HCT116 (cell line): ENCODE data around the gene LCK. TPM values are rescaled to one million over a fixed set of nuclear protein-coding genes. Genes with fewer than 3 reads are reported as not detected.

Experiments used
- ATAC-seq: fragments of 200-7000 bp; cut with Tn5 transposase; 2 replicates; pipeline ENCODE4 v1.9.1; 2020; ENCODE audit warnings: mild to moderate bottlenecking, moderate library complexity
- BruUV-seq: library from RNA; stranded (reverse); fragments of 400-500 nt; replicated peaks from 2 replicates; lab custom pipeline; 2021; lab: Mats Ljungman, UMichigan
- CTCF ChIA-PET: fragments of 300-600 bp; sonication (Branson Sonifier 250); formaldehyde crosslinking; loops from one replicate; lab custom pipeline; 2021; ENCODE audit warnings: antibody characterized with exemption; lab: Charles Lee
- POLR2A ChIA-PET: fragments of 300-600, 350-600 bp; sonication (Branson Sonifier 250); formaldehyde crosslinking; loops from one replicate; lab custom pipeline; 2021; ENCODE audit warnings: antibody characterized with exemption; lab: Charles Lee
- RAD21 ChIA-PET, 2 experiments: fragments of 300-600 bp; sonication (Branson Sonifier 250); formaldehyde crosslinking; loops; one replicate each; lab custom pipeline; 2023; ENCODE audit warnings: low total read pairs in 2 of 2; ENCODE audit not compliant: uncharacterized antibody in 2 of 2, unreplicated experiment in 2 of 2, low non-redundant PET in 1 of 2; lab: Charles Lee
- DNase-seq: peaks from one replicate; pipeline ENCODE4 v3.0.0-alpha.2; 2010; ENCODE audit warnings: low read depth, low spot score
- H2AFZ ChIP-seq: fragments of 200-600 bp; shearing (Covaris generic), sonication (generic); 2 replicates; pipeline ENCODE4 v1.6.1; 2017; ENCODE audit warnings: low read depth, mixed run types, mixed read lengths, antibody characterized with exemption, low read length; ENCODE audit not compliant: poor library complexity, severe bottlenecking
- H3K27ac ChIP-seq: 2 replicates; pipeline ENCODE4 v1.5.1; 2012; ENCODE audit warnings: low read depth, low read length
- H3K27me3 ChIP-seq: fragments of 200-600 bp; sonication (generic); 2 replicates; pipeline ENCODE4 v1.6.1; 2016; ENCODE audit warnings: mixed run types, low read length, mixed read lengths; ENCODE audit not compliant: insufficient read depth
- H3K36me3 ChIP-seq, 2 experiments: fragments of 200-500 bp in 1 of 2; fragments of 200-600 bp in 1 of 2; sonication (Bioruptor generic) in 1 of 2; sonication (generic) in 1 of 2; 2 replicates each; pipeline versions ENCODE4 v1.5.1 to v1.6.1; 2014 to 2016; ENCODE audit warnings: low read length in 2 of 2, inconsistent platforms in 1 of 2, mixed read lengths in 1 of 2, mixed run types in 1 of 2; ENCODE audit not compliant: insufficient read depth in 2 of 2, control insufficient read depth in 1 of 2
- H3K4me1 ChIP-seq, 2 experiments: fragments of 200-600 bp in 1 of 2; sonication (generic) in 1 of 2; 2 replicates each; pipeline versions ENCODE4 v1.5.1 to v1.6.1; 2012 to 2017; ENCODE audit warnings: low read length in 2 of 2, inconsistent platforms in 1 of 2, mild to moderate bottlenecking in 1 of 2, mixed read lengths in 1 of 2, mixed run types in 1 of 2, moderate library complexity in 1 of 2; ENCODE audit not compliant: insufficient read depth in 2 of 2, control insufficient read depth in 1 of 2
- H3K4me2 ChIP-seq: fragments of 200-600 bp; sonication (generic); 2 replicates; pipeline ENCODE4 v1.6.1; 2017; ENCODE audit warnings: mixed run types, low read length, mixed read lengths
- H3K4me3 ChIP-seq, 2 experiments: fragments of 200-600 bp in 1 of 2; sonication (generic) in 1 of 2; replicated peaks in 1 of 2; 2 replicates each; pipeline ENCODE4 v1.5.1; 2011 to 2016; ENCODE audit warnings: low read length in 2 of 2, control low read depth in 1 of 2, low read depth in 1 of 2, mild to moderate bottlenecking in 1 of 2, mixed read lengths in 1 of 2, mixed run types in 1 of 2
- H3K79me2 ChIP-seq: fragments of 200-600 bp; sonication (generic); 2 replicates; pipeline ENCODE4 v1.6.1; 2017; ENCODE audit warnings: mild to moderate bottlenecking, mixed run types, low read length, moderate library complexity, mixed read lengths; ENCODE audit not compliant: insufficient read depth
- H3K9ac ChIP-seq: fragments of 200-600 bp; sonication (generic); 2 replicates; pipeline ENCODE4 v1.6.1; 2016; ENCODE audit warnings: low read length, mixed read lengths
- H3K9me2 ChIP-seq: fragments of 200-600 bp; sonication (generic), shearing (Covaris generic); 2 replicates; pipeline ENCODE4 v1.6.1; 2017; ENCODE audit warnings: mixed run types, mild to moderate bottlenecking, moderate library complexity; ENCODE audit not compliant: insufficient read depth
- H3K9me3 ChIP-seq, 2 experiments: fragments of 200-500 bp in 1 of 2; fragments of 200-600 bp in 1 of 2; sonication (Bioruptor generic) in 1 of 2; sonication (generic) in 1 of 2; 2 replicates each; pipeline ENCODE4 v1.6.1; 2014 to 2017; ENCODE audit warnings: low read length in 2 of 2, mixed read lengths in 2 of 2, inconsistent platforms in 1 of 2, low read depth in 1 of 2, mild to moderate bottlenecking in 1 of 2, mixed run types in 1 of 2, moderate library complexity in 1 of 2; ENCODE audit not compliant: control insufficient read depth in 1 of 2, insufficient read depth in 1 of 2
- H4K20me1 ChIP-seq: fragments of 200-600 bp; sonication (generic), shearing (Covaris generic); 2 replicates; pipeline ENCODE4 v1.6.1; 2017; ENCODE audit warnings: mixed run types, mild to moderate bottlenecking, moderate library complexity; ENCODE audit not compliant: insufficient read depth
- ATF3 ChIP-seq: IDR thresholded peaks from 2 replicates; pipeline ENCODE4 v1.6.1; 2012
- CEBPB ChIP-seq: IDR thresholded peaks from 2 replicates; pipeline ENCODE4 v1.6.1; 2012; ENCODE audit warnings: low read depth
- CTCF ChIP-seq, 3 experiments: fragments of 200-600 bp in 1 of 3; sonication (generic) in 1 of 3; IDR thresholded peaks in 2 of 3; conservative IDR thresholded peaks in 1 of 3; 2 replicates each; pipeline ENCODE4 v1.5.1; 2012 to 2017; ENCODE audit warnings: low read depth in 2 of 3, low read length in 2 of 3, antibody characterized with exemption in 1 of 3, borderline replicate concordance in 1 of 3, control low read depth in 1 of 3, mild to moderate bottlenecking in 1 of 3, mixed read lengths in 1 of 3, mixed run types in 1 of 3, moderate library complexity in 1 of 3; ENCODE audit not compliant: insufficient read depth in 1 of 3
- EGR1 ChIP-seq: IDR thresholded peaks from 2 replicates; pipeline ENCODE4 v1.6.1; 2012; ENCODE audit warnings: low read depth
- ELF1 ChIP-seq: IDR thresholded peaks from 2 replicates; pipeline ENCODE4 v1.6.1; 2012; ENCODE audit warnings: low read depth, borderline replicate concordance
- EZH2phosphoT487 ChIP-seq: fragments of 200-600 bp; IDR thresholded peaks from 2 replicates; pipeline ENCODE4 v1.6.1; 2018; ENCODE audit warnings: antibody characterized with exemption, borderline replicate concordance
- FOSL1 ChIP-seq: IDR thresholded peaks from 2 replicates; pipeline ENCODE4 v1.6.1; 2012; ENCODE audit warnings: low read depth
- JUND ChIP-seq: IDR thresholded peaks from 2 replicates; pipeline ENCODE4 v1.6.1; 2012
- POLR2A ChIP-seq: IDR thresholded peaks from 2 replicates; pipeline ENCODE4 v1.7.0; 2011; ENCODE audit warnings: borderline replicate concordance; ENCODE audit not compliant: insufficient read depth, insufficient read length; ENCODE audit errors: extremely low read depth
- POLR2AphosphoS5 ChIP-seq: IDR thresholded peaks from 2 replicates; pipeline ENCODE4 v1.6.1; 2011; ENCODE audit warnings: mild to moderate bottlenecking, low read depth, low read length, moderate library complexity
- RAD21 ChIP-seq: IDR thresholded peaks from 2 replicates; pipeline ENCODE4 v1.6.1; 2012; ENCODE audit warnings: low read depth, mild to moderate bottlenecking
- SP1 ChIP-seq: IDR thresholded peaks from 2 replicates; pipeline ENCODE4 v1.6.1; 2012; ENCODE audit warnings: low read depth
- SRF ChIP-seq: IDR thresholded peaks from 2 replicates; pipeline ENCODE4 v1.6.1; 2012; ENCODE audit warnings: low read depth
- TCF7L2 ChIP-seq: IDR thresholded peaks from 2 replicates; pipeline ENCODE4 v1.7.0; 2011; ENCODE audit warnings: borderline replicate concordance, inconsistent platforms; ENCODE audit not compliant: insufficient read depth, insufficient read length; ENCODE audit errors: extremely low read depth
- YY1 ChIP-seq: IDR thresholded peaks from 2 replicates; pipeline ENCODE4 v1.6.1; 2011; ENCODE audit warnings: low read length, low read depth, moderate library complexity, mild to moderate bottlenecking; ENCODE audit not compliant: insufficient replicate concordance; ENCODE audit errors: extremely low read depth
- ZBTB33 ChIP-seq: IDR thresholded peaks from 2 replicates; pipeline ENCODE4 v1.6.1; 2011; ENCODE audit warnings: mild to moderate bottlenecking, low read length, moderate library complexity; ENCODE audit not compliant: insufficient replicate concordance; ENCODE audit errors: extremely low read depth
- ZFX ChIP-seq: fragments of 450-650 bp; IDR thresholded peaks from 2 replicates; pipeline ENCODE4 v1.6.1; 2017
- ZNF274 ChIP-seq: fragments of 200-500 bp; sonication (Bioruptor generic); IDR thresholded peaks from 2 replicates; pipeline ENCODE4 v1.6.1; 2014; ENCODE audit warnings: mild to moderate bottlenecking, low read depth, low read length, inconsistent platforms
- intact Hi-C: fragments of 100-400 bp; cut with micrococcal nuclease; formaldehyde crosslinking; loops from 2 replicates; pipeline ENCODE4 v1.10.0; 2022
- total RNA-seq: library from RNA; stranded (reverse); gene quantifications from one replicate; pipeline ENCODE4 v1.2.1, GENCODE V29; 2021; ENCODE audit not compliant: unreplicated experiment

The LCK gene
- total RNA-seq, 1 experiment from 2014 or later: 0.79 TPM

GRCh38 chr1:32316903-32317277, 65.8 kb downstream of the LCK start:
- ATAC-seq (no peak), DNase-seq (no peak)
- intact Hi-C loops: loop anchor here (1.0 kb wide), 1 partner anchor 102 kb away; no protein-coding TSS in a partner anchor
- ChIA-PET CTCF (interaction anchor here (0.9 to 1.7 kb wide), 2 partner anchors 76 to 101 kb away, joined by 3 to 12 read pairs; no protein-coding TSS in a partner anchor), POLR2A (no interaction called here), RAD21 (no interaction called here)
- no peak overlapping the region for H3K9ac ChIP-seq
- H3K4me2 ChIP-seq: no peak overlapping the region
- no peaks in the 10 kb centered on the region for H3K9me3 ChIP-seq
- no peak overlapping the region for H3K27ac ChIP-seq
- H3K27me3 ChIP-seq: no peaks in the 10 kb centered on the region
- H3K9me2 ChIP-seq: no peaks in the 10 kb centered on the region
- peaks cover 27% of the 10 kb centered on the region for H3K79me2 ChIP-seq
- H4K20me1 ChIP-seq: no peaks in the 10 kb centered on the region
- H3K4me1 ChIP-seq: peaks cover 0 to 11% of the 10 kb centered on the region in 2 experiments; a peak in 3 of 4 replicates
- BruUV-seq: no TSS peak
- no peak overlapping the region for H3K4me3 ChIP-seq
- TF ChIP-seq ELF1 (no peak), EGR1 (no peak), ZBTB33 (no peak), RAD21 (no peak), CTCF (IDR thresholded peaks at IDR 0.05 in 2 of 3, conservative IDR thresholded peaks at IDR 0.05 in 1 of 3; ENCODE audit: borderline replicate concordance in 1 of 3, insufficient read depth in 1 of 3, low read depth in 2 of 3, low read length in 2 of 3) (no peak), ZNF274 (no peak), POLR2A (no peak), YY1 (no peak), ATF3 (no peak), FOSL1 (no peak), TCF7L2 (no peak), ZFX (no peak), POLR2AphosphoS5 (no peak), SP1 (no peak), CEBPB (no peak), SRF (no peak), JUND (no peak), EZH2phosphoT487 (no peak)
- H2AFZ ChIP-seq: no peak overlapping the region
- H3K36me3 ChIP-seq: peaks cover 0 to 19% of the 10 kb centered on the region in 2 experiments; a peak in 2 of 4 replicates
